HPDE6-E6E7 (cell line): ENCODE measurements around the gene ZMYND10.

Experiments
- DNase-seq: peaks from one replicate; pipeline ENCODE4 v3.0.0; 2011; ENCODE audit warnings: missing footprints; ENCODE audit errors: extremely low spot score

Gene ZMYND10

GRCh38 chr3:50371133-50371685, 25.7 kb upstream of the ZMYND10 start:
- DNase-seq, result no peak

- DNase-seq, result no peak
Observed at GRCh38 chr3:50370594-50370993, 25.1 kb upstream of the ZMYND10 start.

GRCh38 chr3:50369012-50369670, 23.6 kb upstream of the ZMYND10 start:
- no peak for DNase-seq

GRCh38 chr3:50365842-50366220, 20.3 kb upstream of the ZMYND10 start:
- DNase-seq, result no peak

GRCh38 chr3:50365080-50365841, 19.7 kb upstream of the ZMYND10 start:
- peak; percentile 54 for DNase-seq

- no peak for DNase-seq
Observed at GRCh38 chr3:50364573-50365079, 19.1 kb upstream of the ZMYND10 start.

GRCh38 chr3:50359760-50360110, 14.2 kb upstream of the ZMYND10 start:
- no peak for DNase-seq

- peak; percentile 80 for DNase-seq
Observed at GRCh38 chr3:50358911-50359759, 13.6 kb upstream of the ZMYND10 start, which contains the start of gene TMEM115. TSS of gene TMEM115 (minus strand) at chr3:50359521. CDS start at chr3:50359063, 458 bp downstream.

GRCh38 chr3:50358355-50358910, 12.9 kb upstream of the ZMYND10 start:
- no peak for DNase-seq

- no peak for DNase-seq
Observed at GRCh38 chr3:50357481-50357880, 11.9 kb upstream of the ZMYND10 start.

- DNase-seq, result no peak
Observed at GRCh38 chr3:50356553-50356952, 11.0 kb upstream of the ZMYND10 start.

GRCh38 chr3:50355829-50356552, 10.5 kb upstream of the ZMYND10 start:
- DNase-seq, result no peak

- DNase-seq, result no peak
Observed at GRCh38 chr3:50354850-50355249, 9.3 kb upstream of the ZMYND10 start.

- DNase-seq, result no peak
Observed at GRCh38 chr3:50354186-50354764, 8.7 kb upstream of the ZMYND10 start.

GRCh38 chr3:50353245-50354004, 7.9 kb upstream of the ZMYND10 start:
- DNase-seq, result no peak

GRCh38 chr3:50352781-50353180, 7.2 kb upstream of the ZMYND10 start:
- no peak for DNase-seq

- no peak for DNase-seq
Observed at GRCh38 chr3:50351323-50351697, 5.8 kb upstream of the ZMYND10 start.

- peak; percentile 67 for DNase-seq
Observed at GRCh38 chr3:50350527-50351322, 5.2 kb upstream of the ZMYND10 start, which contains the start of the genes CYB561D2 and NPRL2. TSS of gene CYB561D2 (plus strand) at chr3:50350862. CDS start at chr3:50351434, 572 bp downstream. TSS of gene NPRL2 (minus strand) at chr3:50350775. CDS start at chr3:50350652, 123 bp downstream.

- no peak for DNase-seq
Observed at GRCh38 chr3:50350213-50350526, 4.6 kb upstream of the ZMYND10 start.
